ENCODE measurements around the gene NUDT22.

DNA sequence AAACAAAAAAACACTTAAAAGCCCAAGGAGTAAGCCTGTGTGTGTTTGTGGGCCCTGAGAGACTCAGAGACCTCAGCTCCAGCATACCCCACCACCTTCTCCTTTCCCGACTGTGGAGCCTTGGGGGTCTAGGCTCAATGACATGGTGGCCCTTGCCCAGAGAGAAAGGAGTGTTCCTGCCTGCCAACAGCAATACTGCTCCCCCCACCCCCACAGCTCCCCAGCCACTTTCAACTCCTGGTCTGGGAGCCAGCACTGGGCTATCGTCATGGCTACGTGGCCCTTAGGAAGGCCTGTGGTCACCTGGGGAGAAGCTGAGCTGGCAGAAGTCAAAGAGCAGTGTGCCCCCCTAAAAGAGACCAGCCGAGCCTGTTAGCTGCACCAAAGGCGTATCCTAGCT, 18.0 kb downstream of the NUDT22 start:
- no peak for TF ChIP-seq GATA3 (IDR thresholded peaks at IDR 0.05; ENCODE audit: low read depth, low read length)
- no peak for TF ChIP-seq GATA2 (IDR thresholded peaks at IDR 0.05; ENCODE audit: low read depth, low read length)
